Measurements from ENCODE around the gene SIM2.

- TF ChIP-seq TBL1XR1 (IDR thresholded peaks at IDR 0.05; ENCODE audit: borderline replicate concordance, low read length, partially characterized antibody), result no peak
- no peak for TF ChIP-seq ZNF766 (CRISPR knock-in tag; IDR thresholded peaks at IDR 0.05; ENCODE audit: borderline replicate concordance)
- TF ChIP-seq ZNF124 (CRISPR knock-in tag; IDR thresholded peaks at IDR 0.05), result no peak
- TF ChIP-seq ZNF138 (CRISPR knock-in tag; IDR thresholded peaks at IDR 0.05; ENCODE audit: low read depth), result no peak
- TF ChIP-seq POLR2A (IDR thresholded peaks at IDR 0.05; ENCODE audit: insufficient read depth in 1 of 2, low read depth in 2 of 2, low read length in 2 of 2), result no peak
Measured at GRCh38 chr21:36709868-36710728, 11.2 kb downstream of the SIM2 start.

All from HepG2 (cell line).